Colonic mucosa (tissue), 4 donors: ENCODE measurements around the gene PRKCB. TPM values are rescaled to one million over a fixed set of nuclear protein-coding genes. Genes with fewer than 3 reads are reported as not detected.

Source experiments
- DNase-seq: peaks from one replicate; pipeline ENCODE4 v3.0.0-alpha.2; 2020
- H3K27ac ChIP-seq: fragments of 200-600 bp; one replicate; pipeline ENCODE4 v1.8.0; 2021
- H3K27me3 ChIP-seq: fragments of 200-600 bp; one replicate; pipeline ENCODE4 v1.8.0; 2021
- H3K36me3 ChIP-seq: fragments of 200-600 bp; one replicate; pipeline ENCODE4 v1.8.0; 2021
- H3K4me1 ChIP-seq: fragments of 200-600 bp; one replicate; pipeline ENCODE4 v1.8.0; 2021; ENCODE audit warnings: mild to moderate bottlenecking
- H3K4me3 ChIP-seq: fragments of 200-600 bp; one replicate; pipeline ENCODE4 v1.8.0; 2021
- H3K9ac ChIP-seq, 2 donors: one replicate each; pipeline ENCODE4 v1.7.0; 2013; ENCODE audit warnings: control low read depth in 2 of 2, low read depth in 2 of 2, low read length in 2 of 2
- H3K9me3 ChIP-seq: fragments of 200-600 bp; one replicate; pipeline ENCODE4 v1.8.0; 2021
- CTCF ChIP-seq: fragments of 200-600 bp; IDR thresholded peaks from one replicate; pipeline ENCODE4 v1.8.0; 2022; ENCODE audit warnings: antibody characterized with exemption, mild to moderate bottlenecking
- intact Hi-C: fragments of 100-400 bp; cut with DNase I; formaldehyde crosslinking; loops from one replicate; pipeline ENCODE4 v1.14.1; 2022
- total RNA-seq, 2 donors: library from RNA; stranded (reverse); fragmentation: NEBNext Ultra II Directional in 1 of 2; extraction: Animal tissue kit (Norgen Biotek cat#: 25700) in 1 of 2; gene quantifications; one replicate each; pipeline ENCODE4 v1.2.1, GENCODE V29; 2021
- donor health status: healthy.
- donor health status: DM: no; HTN: no; CAD: no.
- donor health status: DM: no; HTN: no; CAD: no.

The PRKCB gene
- total RNA-seq, 2 donors from 2014 or later, result 2.5 to 10.7 TPM

DNA sequence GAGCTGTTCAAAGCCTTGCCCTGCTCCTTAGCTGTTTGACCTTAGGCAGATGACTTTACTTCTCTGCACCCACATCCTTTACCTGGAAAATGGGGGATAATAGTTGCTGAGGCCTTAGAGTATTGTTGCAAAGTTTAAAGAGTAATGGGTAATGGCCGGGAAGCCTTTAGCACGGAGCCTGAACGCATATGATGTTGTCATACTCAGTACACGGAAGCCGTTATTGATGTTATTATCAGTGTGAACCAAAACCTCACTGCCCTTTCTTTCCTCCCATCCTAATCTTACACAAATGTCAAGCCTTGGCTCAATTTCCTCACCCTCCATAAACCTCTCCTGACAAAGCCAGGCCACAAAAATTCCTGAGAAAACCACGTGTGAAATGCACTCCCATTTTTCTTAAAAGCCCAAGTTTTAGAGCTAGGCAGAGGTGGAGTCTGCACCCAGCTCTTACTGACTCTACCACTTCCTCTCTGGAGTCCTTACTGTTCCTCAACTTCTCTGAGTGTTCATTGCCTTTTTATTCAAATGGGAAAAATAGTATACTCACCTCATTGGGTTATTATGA lies 353.1 kb downstream of the PRKCB start:
- Histone ChIP-seq H3K27me3 (no peaks in the 10 kb centered on the region), H3K27ac (no peak overlapping the region), H3K4me3 (no peak overlapping the region), H3K4me1 (no peaks in the 10 kb centered on the region), H3K9me3 (no peaks in the 10 kb centered on the region), H3K36me3 (no peaks in the 10 kb centered on the region), H3K9ac (no peak overlapping the region)
- intact Hi-C loops, result no loop called here
- no peak for TF ChIP-seq CTCF
- DNase-seq, result no peak

GRCh38 chr16:24189941-24190340 lies 354.2 kb downstream of the PRKCB start:
- DNase-seq, result no peak
- H3K27ac ChIP-seq, result no peak overlapping the region

GRCh38 chr16:24191876-24192402 lies 356.2 kb downstream of the PRKCB start:
- H3K27me3 ChIP-seq, result no peaks in the 10 kb centered on the region
- intact Hi-C loops, result no loop called here
- H3K4me3 ChIP-seq, result no peak overlapping the region
- H3K27ac ChIP-seq, result no peak overlapping the region
- no peaks in the 10 kb centered on the region for H3K36me3 ChIP-seq
- no peaks in the 10 kb centered on the region for H3K9me3 ChIP-seq
- no peak overlapping the region for H3K9ac ChIP-seq
- TF ChIP-seq CTCF, result no peak
- DNase-seq, result no peak
- no peaks in the 10 kb centered on the region for H3K4me1 ChIP-seq

More at GRCh38 chr16:24189941-24190340, 354.2 kb downstream of the PRKCB start:
- no peaks in the 10 kb centered on the region for H3K9me3 ChIP-seq
- H3K4me1 ChIP-seq, result no peaks in the 10 kb centered on the region
- no peaks in the 10 kb centered on the region for H3K27me3 ChIP-seq
- TF ChIP-seq CTCF, result no peak
- H3K36me3 ChIP-seq, result no peaks in the 10 kb centered on the region
- H3K9ac ChIP-seq, result no peak overlapping the region
- intact Hi-C loops, result no loop called here
- H3K4me3 ChIP-seq, result no peak overlapping the region

GRCh38 chr16:24195221-24195620 lies 359.4 kb downstream of the PRKCB start:
- Histone ChIP-seq H3K4me1 (no peaks in the 10 kb centered on the region), H3K9me3 (no peaks in the 10 kb centered on the region), H3K9ac (no peak overlapping the region), H3K4me3 (no peak overlapping the region), H3K27ac (no peak overlapping the region), H3K36me3 (no peaks in the 10 kb centered on the region), H3K27me3 (no peaks in the 10 kb centered on the region)
- DNase-seq, result no peak
- no peak for TF ChIP-seq CTCF
- intact Hi-C loops, result no loop called here

GRCh38 chr16:24198807-24199533 lies 363.2 kb downstream of the PRKCB start:
- no peak for TF ChIP-seq CTCF
- no peak for DNase-seq
- intact Hi-C loops, result no loop called here

More at GRCh38 chr16:24198807-24199533, 363.2 kb downstream of the PRKCB start:
- no peaks in the 10 kb centered on the region for H3K9me3 ChIP-seq
- no peak overlapping the region for H3K4me3 ChIP-seq
- no peak overlapping the region for H3K9ac ChIP-seq
- no peak overlapping the region for H3K27ac ChIP-seq
- no peaks in the 10 kb centered on the region for H3K27me3 ChIP-seq
- H3K4me1 ChIP-seq, result no peaks in the 10 kb centered on the region
- H3K36me3 ChIP-seq, result no peaks in the 10 kb centered on the region
